Fibroblast of villous mesenchyme (primary cell): ENCODE results near the gene BHLHE40. TPM values are rescaled to one million over a fixed set of nuclear protein-coding genes. Genes with fewer than 3 reads are reported as not detected.

ENCODE experiments used
- DNase-seq: peaks from one replicate; pipeline ENCODE4 v3.0.0-alpha.2; 2010; ENCODE audit warnings: low read depth
- H3K4me3 ChIP-seq: 2 replicates; pipeline ENCODE4 v1.5.1; 2011; ENCODE audit warnings: low read depth, mild to moderate bottlenecking, low read length
- CTCF ChIP-seq: IDR thresholded peaks from 2 replicates; pipeline ENCODE4 v1.5.1; 2012; ENCODE audit warnings: low read depth, mild to moderate bottlenecking, low read length; ENCODE audit not compliant: insufficient read depth
- total RNA-seq: library from RNA; depleted of rRNA; stranded (reverse); fragments of >200 nt; gene quantifications from 2 replicates; pipeline ENCODE4 v1.2.3, GENCODE V29; 2012

The BHLHE40 gene
- total RNA-seq, 1 donor: 53.5 TPM

- no peak overlapping the region for H3K4me3 ChIP-seq
- DNase-seq: no peak
- TF ChIP-seq CTCF: no peak
Observed at GRCh38 chr3:4987538-4988296, 8.5 kb downstream of the BHLHE40 start.

GRCh38 chr3:4988983-4989834 is 10.0 kb downstream of the BHLHE40 start:
- TF ChIP-seq CTCF: no peak
- peak; percentile 85 for DNase-seq
- no peak overlapping the region for H3K4me3 ChIP-seq

GRCh38 chr3:4990069-4990468 is 10.8 kb downstream of the BHLHE40 start:
- TF ChIP-seq CTCF: no peak
- H3K4me3 ChIP-seq: no peak overlapping the region
- no peak for DNase-seq

GRCh38 chr3:4992118-4992517 is 12.9 kb downstream of the BHLHE40 start:
- no peak overlapping the region for H3K4me3 ChIP-seq
- TF ChIP-seq CTCF: no peak
- DNase-seq: no peak

- no peak for TF ChIP-seq CTCF
- DNase-seq: no peak
- no peak overlapping the region for H3K4me3 ChIP-seq
Observed at GRCh38 chr3:4993276-4994143, 14.3 kb downstream of the BHLHE40 start.

- H3K4me3 ChIP-seq: no peak overlapping the region
- no peak for TF ChIP-seq CTCF
- DNase-seq: peak; percentile 52
Observed at GRCh38 chr3:4994144-4994730, 15.0 kb downstream of the BHLHE40 start.
